ENCODE data around the gene HOXA13. TPM values are rescaled to one million over a fixed set of nuclear protein-coding genes. Genes with fewer than 3 reads are reported as not detected.
A peak's percentile ranks its signal among the peaks of the same experiment; 100 is the strongest.

Gene HOXA13
- total and polyA plus RNA-seq, 10 of the 15 experiments (the other 5 are each of a cell fraction or from before 2014, with no cell fraction given), result not detected

DNA sequence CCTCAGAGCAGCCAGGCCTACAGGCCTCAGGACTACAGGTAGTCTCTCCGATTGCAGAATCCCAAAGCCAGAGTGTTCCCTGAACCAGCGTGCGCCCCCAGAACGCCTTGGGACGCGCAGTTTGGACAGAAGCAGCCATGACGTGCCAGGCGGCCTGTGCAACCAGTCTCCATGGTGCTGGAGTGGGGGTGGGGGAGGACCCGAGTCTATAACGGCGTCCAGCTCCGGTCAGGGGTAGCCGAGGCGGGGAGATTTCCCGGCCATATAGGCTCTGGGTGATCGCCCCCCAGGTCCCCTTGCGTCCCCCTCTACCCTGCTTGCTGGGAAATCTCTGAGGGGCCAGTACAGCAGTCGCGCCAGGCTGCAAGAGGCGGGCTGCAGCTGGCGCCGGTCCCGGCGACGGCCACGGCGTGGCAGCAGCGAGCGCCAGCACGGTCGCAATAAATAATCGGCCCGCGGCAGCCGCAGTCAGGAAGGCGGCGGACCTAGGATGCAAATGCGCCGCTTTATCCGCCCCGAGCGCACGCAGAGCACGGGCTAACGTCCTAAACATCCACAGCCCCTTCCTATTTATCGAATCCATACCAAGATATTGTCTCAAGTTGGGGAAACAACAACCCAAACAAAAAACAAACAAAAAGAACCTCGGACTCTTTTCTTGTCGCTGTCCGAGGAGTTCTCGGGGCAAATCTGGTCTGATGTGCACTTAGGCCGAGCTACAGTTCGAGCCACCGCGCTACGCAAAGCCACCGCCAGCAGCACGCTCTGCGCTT lies 49.1 kb downstream of the HOXA13 start (continued):
- TF ChIP-seq SRF (IDR thresholded peaks at IDR 0.05; ENCODE audit: low read depth in 2 of 2, low read length in 2 of 2) (no peak), RB1 (IDR thresholded peaks at IDR 0.05; ENCODE audit: borderline replicate concordance) (0 out of 2 replicates have a peak, but pooled peaks have one; percentile 76), NKRF (conservative IDR thresholded peaks at IDR 0.05) (no peak), IKZF1 (conservative IDR thresholded peaks at IDR 0.05) (0 out of 2 replicates have a peak, but pooled peaks have one; percentile 32), SKIL (IDR thresholded peaks at IDR 0.05; ENCODE audit: low read depth, poor library complexity, severe bottlenecking) (no peak), EP300 (IDR thresholded peaks at IDR 0.05; ENCODE audit: borderline replicate concordance in 1 of 2, control insufficient read depth in 1 of 2, low read depth in 2 of 2, low read length in 2 of 2) (no peak), RELA (IDR thresholded peaks at IDR 0.05; ENCODE audit: borderline replicate concordance, partially characterized antibody) (no peak), TCF3 (IDR thresholded peaks at IDR 0.05; ENCODE audit: borderline replicate concordance, insufficient read depth, low read depth, low read length) (0 out of 2 replicates have a peak, but pooled peaks have one; percentile 66), PKNOX1 (IDR thresholded peaks at IDR 0.05) (peak; percentile 63), POLR2A (IDR thresholded peaks at IDR 0.05; ENCODE audit: low read depth, low read length) (no peak; the same call in 1 of the 2 replicates), RCOR1 (conservative IDR thresholded peaks at IDR 0.05; ENCODE audit: low read depth, low read length) (no peak), ZSCAN29 (IDR thresholded peaks at IDR 0.05) (0 out of 2 replicates have a peak, but pooled peaks have one; percentile 35), RFX5 (IDR thresholded peaks at IDR 0.05; ENCODE audit: low read depth, low read length) (no peak), BHLHE40 (IDR thresholded peaks at IDR 0.05; ENCODE audit: borderline replicate concordance in 1 of 2, low read depth in 2 of 2, low read length in 1 of 2) (peak; percentile 36 to 80; a peak in 2 of 4 replicates), NR2F1 (conservative IDR thresholded peaks at IDR 0.05) (no peak), HDAC6 (IDR thresholded peaks at IDR 0.05; ENCODE audit: unreplicated experiment) (no peak), SPI1 (IDR thresholded peaks at IDR 0.05; ENCODE audit: borderline replicate concordance, insufficient read depth, low read depth, low read length) (no peak), POU2F2 (IDR thresholded peaks at IDR 0.05; ENCODE audit: borderline replicate concordance, low read depth, low read length) (peak; percentile 65; the same call in 1 of the 3 replicates)
- TF ChIP-seq, protein P1, sequence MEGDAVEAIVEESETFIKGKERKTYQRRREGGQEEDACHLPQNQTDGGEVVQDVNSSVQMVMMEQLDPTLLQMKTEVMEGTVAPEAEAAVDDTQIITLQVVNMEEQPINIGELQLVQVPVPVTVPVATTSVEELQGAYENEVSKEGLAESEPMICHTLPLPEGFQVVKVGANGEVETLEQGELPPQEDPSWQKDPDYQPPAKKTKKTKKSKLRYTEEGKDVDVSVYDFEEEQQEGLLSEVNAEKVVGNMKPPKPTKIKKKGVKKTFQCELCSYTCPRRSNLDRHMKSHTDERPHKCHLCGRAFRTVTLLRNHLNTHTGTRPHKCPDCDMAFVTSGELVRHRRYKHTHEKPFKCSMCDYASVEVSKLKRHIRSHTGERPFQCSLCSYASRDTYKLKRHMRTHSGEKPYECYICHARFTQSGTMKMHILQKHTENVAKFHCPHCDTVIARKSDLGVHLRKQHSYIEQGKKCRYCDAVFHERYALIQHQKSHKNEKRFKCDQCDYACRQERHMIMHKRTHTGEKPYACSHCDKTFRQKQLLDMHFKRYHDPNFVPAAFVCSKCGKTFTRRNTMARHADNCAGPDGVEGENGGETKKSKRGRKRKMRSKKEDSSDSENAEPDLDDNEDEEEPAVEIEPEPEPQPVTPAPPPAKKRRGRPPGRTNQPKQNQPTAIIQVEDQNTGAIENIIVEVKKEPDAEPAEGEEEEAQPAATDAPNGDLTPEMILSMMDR (IDR thresholded peaks at IDR 0.05 in 2 of 3, conservative IDR thresholded peaks at IDR 0.05 in 1 of 3; ENCODE audit: control insufficient read depth in 2 of 3, extremely low read depth in 1 of 3, insufficient read depth in 1 of 3, low read depth in 3 of 3, low read length in 3 of 3), result peak; percentile 70 to 84 (median 74)
- TF ChIP-seq, protein P2, sequence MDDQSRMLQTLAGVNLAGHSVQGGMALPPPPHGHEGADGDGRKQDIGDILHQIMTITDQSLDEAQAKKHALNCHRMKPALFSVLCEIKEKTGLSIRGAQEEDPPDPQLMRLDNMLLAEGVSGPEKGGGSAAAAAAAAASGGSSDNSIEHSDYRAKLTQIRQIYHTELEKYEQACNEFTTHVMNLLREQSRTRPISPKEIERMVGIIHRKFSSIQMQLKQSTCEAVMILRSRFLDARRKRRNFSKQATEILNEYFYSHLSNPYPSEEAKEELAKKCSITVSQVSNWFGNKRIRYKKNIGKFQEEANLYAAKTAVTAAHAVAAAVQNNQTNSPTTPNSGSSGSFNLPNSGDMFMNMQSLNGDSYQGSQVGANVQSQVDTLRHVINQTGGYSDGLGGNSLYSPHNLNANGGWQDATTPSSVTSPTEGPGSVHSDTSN (IDR thresholded peaks at IDR 0.05; ENCODE audit: insufficient replicate concordance, low read depth, low read length), result peak; percentile 69
